Activated CD8-positive, alpha-beta T cell treated with anti-CD3 and anti-CD28 coated beads, Interleukin-2, amount 10 ng/mL, durations not matched to agents 7 days and 5 days (primary cell): ENCODE measurements around the gene GPD2. TPM values are rescaled to one million over a fixed set of nuclear protein-coding genes. Genes with fewer than 3 reads are reported as not detected.
"Not testable (repeated sequence)": the region's sequence is repeated elsewhere in the genome, so short reads cannot be mapped to it uniquely, and the experiment has no call there.

Experiments used
- ATAC-seq: fragments of 150-1000 bp; cut with Tn5 transposase; one replicate; pipeline ENCODE4 v1.10.0; 2021; ENCODE audit warnings: moderate library complexity
- CTCF ChIA-PET: fragments of 350-600 bp; sonication (Branson Sonifier 250); formaldehyde crosslinking; loops from one replicate; lab custom pipeline; 2021; ENCODE audit warnings: antibody characterized with exemption; lab: Charles Lee
- POLR2A ChIA-PET: fragments of 350-600 bp; sonication (Branson Sonifier 250); formaldehyde crosslinking; loops from one replicate; lab custom pipeline; 2021; ENCODE audit warnings: antibody characterized with exemption; lab: Charles Lee
- DNase-seq: peaks from one replicate; pipeline ENCODE4 v3.0.0-alpha.2; 2020
- H3K27ac Mint-ChIP-seq: one replicate; pipeline ENCODE4 v1.8.0; 2021; ENCODE audit warnings: mild to moderate bottlenecking, mixed read lengths
- H3K27me3 Mint-ChIP-seq: one replicate; pipeline ENCODE4 v1.8.0; 2021; ENCODE audit warnings: low read depth, mixed read lengths
- H3K36me3 Mint-ChIP-seq: one replicate; pipeline ENCODE4 v1.8.0; 2021; ENCODE audit warnings: low read depth, mixed read lengths
- H3K4me1 Mint-ChIP-seq: one replicate; pipeline ENCODE4 v1.8.0; 2021; ENCODE audit warnings: low read depth, mixed read lengths
- H3K4me3 Mint-ChIP-seq: one replicate; pipeline ENCODE4 v1.8.0; 2021; ENCODE audit warnings: mild to moderate bottlenecking, mixed read lengths
- H3K9me3 Mint-ChIP-seq: one replicate; pipeline ENCODE4 v1.8.0; 2022; ENCODE audit warnings: mixed read lengths; ENCODE audit not compliant: insufficient read depth
- total RNA-seq, 2 experiments: library from RNA; stranded (reverse); gene quantifications; one replicate each; pipeline ENCODE4 v1.2.3, GENCODE V29; 2021

GPD2 gene
- total RNA-seq, 2 experiments from 2014 or later: 13.6 to 14.7 TPM

- Mint-ChIP-seq H3K9me3 (no peaks in the 10 kb centered on the region), H3K4me3 (no peak overlapping the region), H3K27ac (no peak overlapping the region), H3K36me3 (no peaks in the 10 kb centered on the region), H3K27me3 (peaks cover 14% of the 10 kb centered on the region), H3K4me1 (no peaks in the 10 kb centered on the region)
- DNase-seq (no peak), ATAC-seq (no peak)
- POLR2A ChIA-PET: no interaction called here
- CTCF ChIA-PET: no interaction called here
Observed at GRCh38 chr2:156600196-156600595, 164.0 kb downstream of the GPD2 start.

DNA sequence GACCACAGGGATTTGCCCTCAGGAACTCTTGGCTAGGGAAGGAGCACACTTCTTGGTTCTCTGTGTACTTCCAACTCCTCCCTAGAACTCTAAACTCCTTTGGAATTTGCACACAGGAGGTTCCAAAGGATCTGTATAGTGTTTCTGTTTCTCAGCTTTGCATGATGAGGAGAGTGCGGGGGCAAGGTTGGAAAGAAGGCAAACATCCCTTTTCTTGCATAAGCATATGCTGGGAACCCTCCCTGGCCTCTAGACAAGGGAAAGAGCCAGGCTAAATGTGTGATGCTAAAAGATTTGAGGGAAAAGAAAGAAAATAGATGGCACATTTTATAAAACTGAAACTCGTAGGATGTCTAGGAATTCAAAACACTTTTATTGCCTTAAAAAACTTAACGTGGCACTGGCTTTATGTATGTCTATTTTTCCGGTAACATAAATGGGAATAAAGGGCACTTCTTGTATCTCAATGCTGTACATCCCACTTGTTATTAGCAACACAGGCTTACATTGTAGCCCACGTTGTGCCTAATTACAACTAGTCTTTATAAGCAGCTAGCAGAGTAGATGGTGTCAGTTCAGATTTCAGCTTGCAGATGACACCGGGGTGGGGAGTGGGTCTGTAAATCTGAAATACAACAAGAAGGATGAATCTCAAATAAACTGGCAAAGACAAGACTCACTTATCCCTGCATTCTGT lies 165.8 kb downstream of the GPD2 start:
- Mint-ChIP-seq H3K4me3 (no peak overlapping the region), H3K27me3 (peaks cover 9% of the 10 kb centered on the region), H3K27ac (no peak overlapping the region), H3K9me3 (no peaks in the 10 kb centered on the region), H3K36me3 (no peaks in the 10 kb centered on the region), H3K4me1 (no peaks in the 10 kb centered on the region)
- no peak for DNase-seq
- ChIA-PET CTCF (no interaction called here), POLR2A (no interaction called here)
- ATAC-seq: no peak

GRCh38 chr2:156602552-156602933 lies 166.4 kb downstream of the GPD2 start:
- no peak for ATAC-seq
- no peak for DNase-seq
- Mint-ChIP-seq H3K27me3 (peaks cover 6% of the 10 kb centered on the region), H3K4me1 (no peaks in the 10 kb centered on the region), H3K27ac (no peak overlapping the region), H3K4me3 (no peak overlapping the region), H3K36me3 (no peaks in the 10 kb centered on the region), H3K9me3 (no peaks in the 10 kb centered on the region)
- ChIA-PET CTCF (no interaction called here), POLR2A (no interaction called here)

GRCh38 chr2:156615836-156616322 lies 179.7 kb downstream of the GPD2 start:
- no peaks in the 10 kb centered on the region for H3K4me1 Mint-ChIP-seq
- DNase-seq: no peak
- no peak for ATAC-seq
- ChIA-PET CTCF (no interaction called here), POLR2A (no interaction called here)
- no peak overlapping the region for H3K4me3 Mint-ChIP-seq
- H3K27me3 Mint-ChIP-seq: peaks cover 6% of the 10 kb centered on the region
- H3K36me3 Mint-ChIP-seq: no peaks in the 10 kb centered on the region
- H3K9me3 Mint-ChIP-seq: no peaks in the 10 kb centered on the region
- H3K27ac Mint-ChIP-seq: no peak overlapping the region

DNA sequence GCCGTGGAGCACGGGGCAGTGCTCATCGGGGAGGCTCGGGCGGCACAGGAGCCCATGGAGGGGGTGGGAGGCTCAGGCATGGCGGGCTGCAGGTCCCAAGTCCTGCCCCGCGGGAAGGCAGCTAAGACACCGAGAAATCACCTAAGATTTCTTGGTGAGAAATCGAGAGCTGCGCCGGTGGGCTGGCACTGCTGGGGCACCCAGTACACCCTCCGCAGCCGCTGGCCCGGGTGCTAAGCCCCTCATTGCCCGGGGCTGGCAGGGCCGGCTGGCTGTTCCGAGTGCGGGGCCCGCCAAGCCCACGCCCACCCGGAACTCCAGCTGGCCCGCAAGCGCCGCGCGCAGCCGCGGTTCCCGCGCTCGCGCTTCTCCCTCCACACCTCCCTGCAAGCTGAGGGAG lies 181.9 kb downstream of the GPD2 start:
- H3K36me3 Mint-ChIP-seq, H3K4me3 Mint-ChIP-seq, H3K27ac Mint-ChIP-seq, H3K4me1 Mint-ChIP-seq, DNase-seq, ATAC-seq, H3K9me3 Mint-ChIP-seq, CTCF ChIA-PET: not testable (repeated sequence)
- peaks cover 13% of the 10 kb centered on the region for H3K27me3 Mint-ChIP-seq
- POLR2A ChIA-PET: interaction anchor here (0.7 kb wide), 1 partner anchor 314 kb away, joined by 3 read pairs; no protein-coding TSS in a partner anchor

- CTCF ChIA-PET: no interaction called here
- H3K36me3 Mint-ChIP-seq: no peaks in the 10 kb centered on the region
Observed at GRCh38 chr2:156619021-156619539, 182.9 kb downstream of the GPD2 start.

DNA sequence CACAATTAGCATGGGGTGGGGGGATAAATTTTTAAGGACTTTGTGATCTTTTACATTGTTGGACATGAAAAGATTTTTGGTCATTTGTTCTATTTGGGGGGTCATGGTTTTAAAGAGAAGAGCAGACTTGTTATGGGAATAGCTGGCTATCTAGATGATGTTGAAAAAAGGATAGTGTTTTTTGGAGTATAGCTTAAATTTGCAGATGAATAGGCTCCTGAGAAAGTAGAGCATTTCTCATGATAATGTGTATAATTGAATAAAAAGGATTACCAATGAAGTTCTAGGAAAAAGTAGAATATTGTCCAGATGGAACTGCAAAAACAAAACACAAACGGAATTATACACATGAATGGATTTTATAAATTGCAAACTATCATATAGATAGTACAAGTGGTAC lies 186.3 kb downstream of the GPD2 start:
- DNase-seq (no peak), ATAC-seq (no peak)
- H3K27ac Mint-ChIP-seq: no peak overlapping the region
- ChIA-PET POLR2A (no interaction called here), CTCF (no interaction called here)
- peaks cover 7% of the 10 kb centered on the region for H3K27me3 Mint-ChIP-seq
- no peaks in the 10 kb centered on the region for H3K4me1 Mint-ChIP-seq
- no peaks in the 10 kb centered on the region for H3K9me3 Mint-ChIP-seq
- H3K4me3 Mint-ChIP-seq: no peak overlapping the region
- no peaks in the 10 kb centered on the region for H3K36me3 Mint-ChIP-seq

More at GRCh38 chr2:156619021-156619539, 182.9 kb downstream of the GPD2 start:
- Mint-ChIP-seq H3K4me3 (no peak overlapping the region), H3K27ac (no peak overlapping the region), H3K4me1 (no peaks in the 10 kb centered on the region), H3K27me3 (peaks cover 11% of the 10 kb centered on the region), H3K9me3 (no peaks in the 10 kb centered on the region)
- no peak for ATAC-seq
- POLR2A ChIA-PET: no interaction called here
- no peak for DNase-seq

DNA sequence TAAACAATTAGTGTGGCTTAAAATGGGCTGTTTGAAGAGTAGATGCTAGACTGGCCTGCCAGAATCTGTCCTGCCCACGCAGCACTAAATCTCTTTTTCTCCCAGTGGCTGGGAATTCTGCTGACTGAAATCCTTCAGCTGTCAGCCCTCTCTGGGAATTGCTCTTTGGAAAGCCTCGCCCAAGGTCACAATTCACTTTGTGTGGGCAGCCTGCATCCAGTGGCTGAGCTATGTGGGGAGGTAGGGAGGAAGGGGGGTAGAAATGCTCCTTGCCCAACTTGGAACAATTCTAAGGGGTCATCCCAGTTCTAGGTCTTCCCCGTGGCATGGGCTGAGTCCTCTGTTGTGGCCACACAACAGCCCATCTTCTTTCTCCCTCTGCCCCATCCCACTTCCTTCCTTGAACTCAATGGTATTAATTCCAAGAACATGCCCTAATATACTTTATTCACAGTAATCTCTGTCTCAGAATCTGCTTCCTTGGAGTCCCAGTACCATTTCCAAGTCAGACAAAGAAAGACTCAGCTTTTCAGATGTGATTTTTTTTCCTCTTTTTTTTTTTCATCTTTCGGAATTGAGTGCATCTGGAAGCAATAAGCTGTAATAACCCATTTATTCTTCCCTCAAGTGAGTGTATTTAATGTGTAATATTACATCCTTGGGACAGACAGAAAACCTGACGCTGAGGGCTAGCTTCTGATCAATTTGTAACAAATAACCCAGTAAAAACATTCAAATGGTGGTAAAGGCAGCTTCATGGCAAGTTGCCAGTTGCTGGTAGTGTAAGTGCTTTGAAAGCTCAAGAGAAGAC lies 189.4 kb downstream of the GPD2 start:
- CTCF ChIA-PET: no interaction called here
- Mint-ChIP-seq H3K27me3 (peaks cover 7% of the 10 kb centered on the region), H3K27ac (no peak overlapping the region)

DNA sequence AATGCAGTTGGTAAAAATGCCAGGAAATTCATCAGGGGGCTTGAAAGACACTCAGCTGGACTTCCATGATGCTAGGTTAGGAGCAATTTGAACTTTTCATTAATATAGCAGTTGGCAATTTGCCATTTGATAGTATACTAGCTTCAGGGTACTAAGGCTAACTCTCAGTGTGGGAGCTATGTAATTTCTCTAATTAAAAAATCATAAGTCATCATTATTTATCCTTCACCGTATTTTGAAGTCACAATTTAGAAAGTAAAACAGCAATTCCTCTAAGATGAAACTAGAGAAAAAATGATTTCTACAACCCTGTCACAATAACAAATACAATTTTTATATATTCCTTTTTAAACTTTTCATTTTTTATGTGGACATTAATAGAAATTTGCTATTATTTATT lies 190.8 kb downstream of the GPD2 start:
- Mint-ChIP-seq H3K36me3 (no peaks in the 10 kb centered on the region), H3K4me3 (no peak overlapping the region), H3K27ac (no peak overlapping the region), H3K9me3 (no peaks in the 10 kb centered on the region), H3K4me1 (no peaks in the 10 kb centered on the region), H3K27me3 (peaks cover 10% of the 10 kb centered on the region)
- no peak for DNase-seq
- no peak for ATAC-seq
- POLR2A ChIA-PET: no interaction called here
- CTCF ChIA-PET: no interaction called here

More for the DNA sequence above, 189.4 kb downstream of the GPD2 start:
- no peak for DNase-seq
- Mint-ChIP-seq H3K9me3 (no peaks in the 10 kb centered on the region), H3K4me3 (no peak overlapping the region), H3K36me3 (no peaks in the 10 kb centered on the region), H3K4me1 (no peaks in the 10 kb centered on the region)
- POLR2A ChIA-PET: no interaction called here
- ATAC-seq: no peak

DNA sequence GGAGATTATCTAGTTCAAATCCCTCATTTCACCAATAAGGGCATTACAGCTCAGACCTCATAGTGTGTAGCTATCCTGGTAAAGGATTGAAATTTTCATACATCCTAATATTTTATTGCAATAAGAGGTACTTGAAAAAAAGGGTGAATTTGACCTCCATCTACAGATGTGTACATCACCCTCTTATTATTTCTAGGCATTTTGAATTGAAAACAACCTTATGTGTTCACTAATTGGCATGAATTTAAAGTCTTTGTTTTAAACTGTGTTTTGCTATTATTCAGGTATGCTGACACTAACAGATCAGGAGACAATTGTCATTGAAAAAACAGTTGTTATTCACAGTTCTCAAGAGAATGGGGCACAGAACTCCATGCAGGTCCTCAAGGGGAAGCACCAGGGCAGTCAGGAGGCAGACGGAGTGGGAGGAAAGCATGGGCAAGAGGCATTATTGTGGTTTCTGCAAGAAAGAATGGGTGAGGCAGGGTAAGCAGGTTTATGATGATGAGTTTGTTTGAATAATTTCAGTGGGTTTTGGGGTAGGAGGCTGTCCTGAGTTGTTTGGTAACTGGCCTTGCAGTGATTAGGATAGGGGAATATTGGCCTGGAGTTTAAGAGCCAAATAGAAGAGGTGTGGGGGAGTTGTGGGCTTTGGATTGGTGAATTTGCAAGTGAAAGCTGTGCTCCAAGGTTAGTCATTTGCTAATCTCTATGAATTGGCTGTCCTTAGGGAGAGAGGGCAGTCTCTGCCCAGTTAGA lies 194.6 kb downstream of the GPD2 start:
- Mint-ChIP-seq H3K4me3 (no peak overlapping the region), H3K9me3 (no peaks in the 10 kb centered on the region)
- POLR2A ChIA-PET: no interaction called here

DNA sequence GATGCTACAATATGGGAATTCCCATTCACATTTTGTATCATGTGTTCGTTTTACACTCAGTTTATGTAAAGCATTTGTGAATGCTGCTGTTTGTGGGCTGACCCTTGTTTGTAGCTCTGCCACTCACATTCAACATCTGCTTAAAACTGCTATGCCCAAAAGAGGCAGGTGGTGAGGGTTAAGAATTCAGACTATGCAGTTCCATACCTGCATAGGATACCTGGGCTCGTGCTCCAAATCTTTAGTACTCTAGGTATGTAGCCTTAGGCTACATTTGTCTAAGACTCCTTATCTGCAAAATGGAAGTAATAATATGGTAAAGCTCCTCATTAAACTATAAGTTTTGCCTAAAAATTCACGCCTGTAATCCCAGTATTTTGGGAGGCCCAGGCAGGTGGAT lies 199.5 kb downstream of the GPD2 start:
- POLR2A ChIA-PET: no interaction called here
- H3K27me3 Mint-ChIP-seq: peaks cover 16% of the 10 kb centered on the region
- CTCF ChIA-PET: no interaction called here
- no peaks in the 10 kb centered on the region for H3K4me1 Mint-ChIP-seq
- H3K9me3 Mint-ChIP-seq: no peaks in the 10 kb centered on the region
- no peaks in the 10 kb centered on the region for H3K36me3 Mint-ChIP-seq
- H3K27ac Mint-ChIP-seq: no peak overlapping the region
- H3K4me3 Mint-ChIP-seq: no peak overlapping the region
- DNase-seq (no peak), ATAC-seq (no peak)

More for the DNA sequence above, 194.6 kb downstream of the GPD2 start:
- H3K27ac Mint-ChIP-seq: no peak overlapping the region
- DNase-seq: no peak
- CTCF ChIA-PET: no interaction called here
- H3K27me3 Mint-ChIP-seq: peaks cover 16% of the 10 kb centered on the region
- no peaks in the 10 kb centered on the region for H3K4me1 Mint-ChIP-seq
- no peak for ATAC-seq
- no peaks in the 10 kb centered on the region for H3K36me3 Mint-ChIP-seq
